Right renal pelvis (tissue), 4 donors: ENCODE data around the gene FAM83E. TPM values are rescaled to one million over a fixed set of nuclear protein-coding genes. Genes with fewer than 3 reads are reported as not detected.

Source experiments
- DNase-seq, 4 donors: peaks; one replicate each; pipeline ENCODE4 v3.0.0-alpha.2; 2013; ENCODE audit warnings: low read depth in 4 of 4, low spot score in 3 of 4, missing footprints in 1 of 4
- polyA plus RNA-seq, 4 donors: library from polyadenylated mRNA; unstranded; fragments of 120-200 nt; gene quantifications; one replicate each; pipeline ENCODE4 v1.2.1, GENCODE V29; 2013; ENCODE audit not compliant: insufficient read length in 4 of 4

Gene FAM83E
- polyA plus RNA-seq, 4 donors: 0.62 to 1.6 (median 1.1) TPM

DNA sequence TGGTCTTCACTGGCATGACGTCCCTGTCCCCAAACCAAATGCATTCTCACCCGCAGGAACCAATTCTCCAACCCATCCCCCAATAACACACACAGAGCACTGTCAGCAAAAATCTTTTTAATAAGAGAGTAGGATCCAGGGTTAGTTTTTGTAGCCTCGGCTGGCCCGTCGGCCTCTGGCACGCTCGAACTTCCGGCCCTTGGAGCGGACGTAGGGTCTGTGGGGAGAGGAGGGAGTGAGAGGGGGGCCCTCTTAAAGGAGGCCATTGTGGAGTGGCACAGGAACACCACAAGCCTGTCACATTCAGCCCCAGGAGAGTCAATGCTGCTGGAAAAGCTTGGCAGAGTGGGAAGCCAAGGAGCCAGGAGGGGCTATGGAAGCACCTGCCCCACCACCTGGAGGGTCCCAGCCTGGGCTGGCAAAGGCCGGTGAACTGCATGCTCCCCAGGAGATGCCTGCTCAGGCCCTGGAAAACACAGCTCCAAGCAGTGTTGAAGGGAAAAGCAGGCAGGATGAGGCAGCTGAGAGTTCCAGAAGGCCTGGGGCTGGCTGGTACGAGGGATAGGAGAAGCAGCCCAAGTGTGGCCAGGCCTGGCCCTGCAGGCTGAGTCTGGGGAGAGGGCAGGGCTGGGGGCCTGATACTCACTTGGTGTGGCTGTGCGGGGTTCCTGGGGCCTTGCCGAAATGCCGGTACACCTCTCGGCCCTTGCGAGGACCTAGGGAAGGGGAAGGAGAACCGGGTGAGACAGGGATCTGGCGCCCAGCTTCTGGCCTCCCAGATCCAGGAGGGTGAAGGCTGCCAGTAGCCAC lies 560 bp upstream of the FAM83E start:
- DNase-seq: no peak

- DNase-seq: no peak
Measured at GRCh38 chr19:48613852-48614435, 932 bp downstream of the FAM83E start.

- no peak for DNase-seq
Measured at GRCh38 chr19:48613024-48613851, 1.6 kb downstream of the FAM83E start.

DNA sequence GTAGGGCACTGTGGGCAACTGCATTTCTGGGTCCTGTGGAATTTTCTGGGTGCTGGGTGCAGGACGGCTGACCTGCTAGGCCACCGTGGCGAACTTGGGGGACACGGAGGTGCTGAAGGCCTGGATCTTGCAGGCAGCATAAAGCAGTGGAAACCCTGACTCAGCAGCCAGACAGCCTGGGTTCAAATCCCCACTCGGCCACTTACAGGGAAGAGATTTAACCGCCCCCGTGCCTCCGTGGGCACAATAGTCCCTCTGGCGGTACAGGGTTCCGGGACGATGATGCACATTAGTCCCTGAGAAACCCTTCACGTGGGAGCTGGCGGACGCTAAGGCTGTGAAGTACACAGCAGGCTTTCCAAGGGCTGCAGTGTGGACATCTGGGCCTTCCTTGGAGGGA lies 3.0 kb downstream of the FAM83E start:
- no peak for DNase-seq

DNA sequence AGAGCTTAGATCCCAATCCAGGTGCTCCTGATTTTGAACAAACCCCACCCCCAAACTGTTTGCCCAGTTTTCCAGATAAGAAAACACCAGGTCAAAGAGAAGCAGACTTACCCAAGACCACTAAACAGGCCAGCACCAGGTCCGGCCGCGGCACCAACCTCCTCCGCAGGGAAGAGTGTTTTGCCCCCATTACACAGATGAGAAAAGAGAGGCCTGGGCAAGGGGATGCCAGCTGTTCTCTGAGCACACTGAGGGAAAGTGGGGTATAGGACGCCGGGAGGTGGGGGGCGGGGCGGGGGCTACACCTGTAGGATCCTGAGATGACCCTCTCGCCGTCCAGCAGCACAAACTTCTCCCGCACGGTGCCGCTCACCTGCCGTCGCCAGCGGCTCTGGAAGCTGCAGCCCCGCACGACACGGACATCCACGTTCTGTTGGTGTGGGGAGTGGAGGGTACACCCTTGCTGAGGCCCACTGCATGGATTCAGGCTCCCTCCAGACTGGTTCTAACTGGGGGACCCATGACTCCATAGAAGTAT lies 5.2 kb downstream of the FAM83E start:
- DNase-seq: no peak

DNA sequence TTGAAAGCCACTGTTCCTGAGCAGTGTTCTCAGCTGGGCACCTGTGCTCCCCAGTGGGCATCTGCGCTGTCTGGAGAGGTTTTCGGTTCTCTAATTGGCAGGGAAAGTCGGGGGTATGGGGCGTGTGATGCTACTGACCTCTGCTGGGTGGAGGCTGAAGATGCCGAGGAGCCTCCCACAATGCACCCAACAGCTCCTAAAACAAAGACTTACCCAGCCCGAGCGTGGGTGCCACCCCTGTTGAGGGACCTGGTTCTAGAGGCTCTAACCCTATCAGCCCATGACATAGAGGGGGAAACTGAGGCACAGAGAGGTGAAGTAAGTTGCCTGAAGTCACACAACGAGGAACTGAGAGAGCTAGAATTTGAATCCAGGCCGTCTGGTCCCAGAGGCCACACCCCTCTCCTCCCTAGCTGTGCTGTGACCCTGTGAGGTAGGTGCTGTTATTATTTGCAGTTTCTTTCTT lies 6.0 kb downstream of the FAM83E start:
- no peak for DNase-seq

- no peak for DNase-seq
Measured at GRCh38 chr19:48607359-48607755, 7.5 kb downstream of the FAM83E start.

DNA sequence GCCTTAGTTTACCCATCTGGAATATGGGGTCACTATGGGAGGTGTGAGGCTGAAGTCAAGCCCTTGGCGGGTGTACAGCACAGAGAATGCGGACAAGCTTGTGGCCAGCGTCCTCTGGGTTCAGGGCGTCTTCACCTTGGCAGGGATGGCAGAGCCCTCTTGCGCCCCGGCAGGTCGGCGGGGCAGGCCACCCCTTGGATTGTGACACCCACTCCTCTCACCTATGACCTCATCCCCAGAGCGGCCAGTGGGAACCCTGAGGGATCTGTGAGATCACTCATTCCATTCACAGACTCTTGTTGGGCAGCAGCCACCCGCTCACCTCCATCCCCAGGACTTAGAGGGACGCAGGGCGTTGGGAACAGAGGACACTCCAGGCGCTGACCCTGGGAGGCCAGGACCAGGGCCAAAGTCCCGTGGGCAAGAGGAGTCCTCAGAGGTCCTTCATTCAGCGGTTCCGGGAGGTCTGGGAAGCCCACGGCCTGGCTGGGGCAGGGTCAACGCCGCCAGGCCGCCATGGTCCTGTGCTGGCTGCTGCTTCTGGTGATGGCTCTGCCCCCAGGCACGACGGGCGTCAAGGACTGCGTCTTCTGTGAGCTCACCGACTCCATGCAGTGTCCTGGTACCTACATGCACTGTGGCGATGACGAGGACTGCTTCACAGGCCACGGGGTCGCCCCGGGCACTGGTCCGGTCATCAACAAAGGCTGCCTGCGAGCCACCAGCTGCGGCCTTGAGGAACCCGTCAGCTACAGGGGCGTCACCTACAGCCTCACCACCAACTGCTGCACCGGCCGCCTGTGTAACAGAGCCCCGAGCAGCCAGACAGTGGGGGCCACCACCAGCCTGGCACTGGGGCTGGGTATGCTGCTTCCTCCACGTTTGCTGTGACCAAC lies 8.2 kb downstream of the FAM83E start, which contains the start of gene SPACA4:
SPACA4 (plus strand) TSS at position 280 of the 896 bp plus-strand sequence; CDS start at position 517, 237 bp downstream.
- DNase-seq: no peak

- no peak for DNase-seq
Measured at GRCh38 chr19:48603850-48604249, 11.0 kb downstream of the FAM83E start.

DNA sequence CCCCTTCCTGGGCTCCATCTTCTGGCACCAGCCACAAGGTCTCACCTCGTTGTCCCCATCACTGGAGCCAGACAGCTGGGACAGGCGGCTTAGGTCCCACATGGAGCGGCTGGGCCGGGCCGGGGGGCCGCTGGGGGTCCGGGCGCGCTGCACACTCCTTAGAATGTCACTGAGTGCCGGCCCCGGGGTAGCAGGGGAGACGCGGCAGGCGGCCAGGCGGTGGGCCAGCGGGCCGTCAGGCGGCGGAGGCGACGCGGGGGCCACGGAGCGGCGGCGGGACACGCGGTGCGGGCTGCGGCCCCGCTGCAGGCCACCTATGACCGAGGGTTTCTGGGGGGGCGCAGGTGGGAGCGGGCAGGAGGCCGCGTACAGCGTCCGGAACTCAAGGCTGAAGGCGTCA lies 11.4 kb downstream of the FAM83E start:
- no peak for DNase-seq

DNA sequence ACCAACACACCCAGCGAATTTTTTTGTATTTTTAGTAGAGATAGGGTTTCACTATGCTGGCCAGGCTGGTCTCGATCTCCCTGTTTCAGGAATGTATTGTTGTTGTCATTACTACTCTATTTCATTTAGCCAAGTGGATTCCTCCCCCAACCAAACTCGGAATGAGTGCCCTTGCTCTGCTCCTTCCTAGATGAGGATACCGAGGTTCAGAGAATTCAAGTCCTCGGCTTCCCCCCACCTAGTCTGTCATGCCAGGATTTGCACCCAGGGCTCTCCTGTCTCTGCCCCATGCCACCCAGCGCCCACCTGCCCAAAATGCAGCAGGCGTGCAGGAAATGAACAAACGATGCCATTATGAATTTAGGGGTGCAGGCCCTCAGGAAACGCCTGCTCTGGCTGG lies 11.9 kb downstream of the FAM83E start:
- no peak for DNase-seq

GRCh38 chr19:48600679-48601417 lies 14.0 kb downstream of the FAM83E start:
- DNase-seq: no peak

DNA sequence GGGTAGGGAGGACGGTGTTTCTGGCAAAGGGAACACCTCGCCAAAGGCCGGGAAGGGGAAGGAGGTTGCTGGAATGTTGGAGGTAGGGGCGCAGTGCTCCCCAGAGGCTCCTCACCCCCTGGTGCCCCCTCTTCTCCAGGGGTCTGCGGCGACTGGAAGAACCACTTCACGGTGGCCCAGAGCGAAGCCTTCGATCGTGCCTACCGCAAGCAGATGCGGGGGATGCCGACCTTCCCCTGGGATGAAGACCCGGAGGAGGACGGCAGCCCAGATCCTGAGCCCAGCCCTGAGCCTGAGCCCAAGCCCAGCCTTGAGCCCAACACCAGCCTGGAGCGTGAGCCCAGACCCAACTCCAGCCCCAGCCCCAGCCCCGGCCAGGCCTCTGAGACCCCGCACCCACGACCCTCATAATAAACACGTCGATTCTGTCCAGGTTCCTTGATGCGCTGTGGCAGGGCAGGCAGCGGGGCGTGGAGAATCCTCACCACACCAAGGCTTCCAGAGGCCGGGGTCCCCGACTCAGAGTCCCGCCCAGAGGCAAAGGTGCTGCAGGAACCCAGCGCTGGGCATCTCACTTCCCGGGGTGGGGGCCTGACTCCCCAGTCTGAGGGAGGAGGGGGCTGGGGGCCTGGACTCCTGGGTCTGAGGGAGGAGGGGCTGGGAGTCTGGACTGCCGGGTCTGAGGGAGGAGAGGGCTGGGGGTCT lies 15.7 kb downstream of the FAM83E start:
- DNase-seq: no peak

DNA sequence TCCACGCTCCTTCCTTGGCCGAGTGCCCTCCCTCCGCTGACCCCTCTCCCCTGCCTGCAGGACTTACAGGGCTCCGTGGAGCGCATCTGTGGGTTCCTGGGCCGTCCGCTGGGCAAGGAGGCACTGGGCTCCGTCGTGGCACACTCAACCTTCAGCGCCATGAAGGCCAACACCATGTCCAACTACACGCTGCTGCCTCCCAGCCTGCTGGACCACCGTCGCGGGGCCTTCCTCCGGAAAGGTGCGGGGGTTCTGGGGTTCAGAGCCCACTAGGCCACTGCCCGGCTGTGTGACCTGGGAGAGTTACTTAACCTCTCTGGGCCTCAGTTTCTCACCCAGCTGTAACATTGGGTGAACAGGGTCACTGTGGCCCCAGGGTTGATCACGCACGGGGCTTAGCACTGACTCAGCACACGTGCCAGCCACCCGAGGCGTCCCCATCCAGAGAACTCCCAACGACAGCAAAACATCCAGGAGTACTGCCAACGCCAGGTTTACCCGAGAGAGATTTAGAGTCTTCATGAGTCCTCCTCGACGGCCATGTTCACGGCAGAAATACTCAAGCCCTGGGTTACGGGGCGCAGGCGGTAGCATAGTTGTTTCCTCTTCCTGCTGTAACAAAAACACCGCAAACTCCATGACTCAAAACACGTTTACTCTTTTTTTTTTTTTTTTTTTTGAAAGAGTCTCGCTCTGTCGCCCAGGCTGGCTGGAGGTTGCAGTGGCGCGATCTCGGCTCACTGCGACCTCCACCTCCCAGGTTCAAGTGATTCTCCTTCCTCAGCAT lies 18.0 kb downstream of the FAM83E start:
- no peak for DNase-seq

DNA sequence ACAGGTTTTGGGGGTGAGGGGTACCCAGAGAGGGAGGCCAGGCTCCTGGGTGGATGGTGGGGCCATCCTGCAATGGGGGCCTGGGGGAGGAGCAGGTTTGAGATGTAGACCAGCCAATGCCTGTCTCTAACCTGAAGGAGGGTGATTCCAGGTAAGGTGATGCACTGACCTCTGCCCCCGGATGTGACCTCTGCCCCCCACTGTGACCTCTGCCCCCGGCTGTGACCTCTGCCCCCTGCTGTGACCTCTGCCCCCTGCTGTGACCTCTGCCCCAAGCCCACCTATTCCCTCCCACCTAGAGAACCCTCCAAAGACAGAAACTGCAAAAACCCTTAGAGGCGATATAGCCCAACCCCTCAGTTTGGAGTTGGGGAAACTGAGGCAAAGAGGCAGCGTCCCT lies 18.6 kb downstream of the FAM83E start:
- no peak for DNase-seq

DNA sequence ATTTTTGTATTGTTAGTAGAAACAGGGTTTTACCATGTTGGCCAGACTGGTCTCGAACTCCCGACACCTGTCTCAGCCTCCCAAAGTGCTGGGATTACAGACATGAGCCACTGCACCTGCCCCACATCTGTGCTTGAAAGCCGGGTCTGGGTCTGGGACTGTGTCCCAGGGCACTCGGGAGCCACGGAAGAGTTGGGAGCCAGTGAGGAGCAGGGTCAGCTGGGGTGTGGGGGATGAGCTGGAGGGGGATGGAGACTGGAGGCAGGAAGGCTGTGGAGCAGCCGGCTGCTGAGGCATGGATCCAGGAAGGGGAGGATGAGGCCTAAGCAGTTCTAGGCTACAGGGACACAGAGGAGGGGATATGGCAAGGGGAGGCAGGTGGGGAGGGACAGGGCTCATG lies 19.0 kb downstream of the FAM83E start:
- no peak for DNase-seq

- no peak for DNase-seq
Measured at GRCh38 chr19:48595171-48595570, 19.7 kb downstream of the FAM83E start.

DNA sequence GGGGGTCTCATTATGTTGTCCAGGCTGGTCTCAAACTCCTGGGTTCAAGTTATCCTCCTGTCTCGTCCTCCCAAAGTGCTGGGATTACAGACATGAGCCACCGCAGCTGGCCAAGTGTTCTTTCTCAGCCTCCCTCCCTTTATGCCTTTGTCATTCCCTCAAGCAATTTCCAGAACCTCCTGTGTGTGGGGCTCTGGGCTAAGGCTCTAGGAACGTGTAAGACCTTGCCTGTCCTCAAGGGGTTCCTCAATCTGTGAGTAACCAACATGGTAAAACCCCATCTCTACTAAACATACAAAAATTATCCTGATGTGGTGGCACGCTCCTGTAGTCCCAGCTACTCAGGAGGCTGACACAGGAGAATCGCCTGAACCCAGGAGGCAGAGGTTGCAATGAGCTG lies 23.9 kb downstream of the FAM83E start:
- no peak for DNase-seq
